Type B pancreatic cell (in vitro differentiated cells): Measurements from ENCODE around the gene KREMEN1. TPM values are rescaled to one million over a fixed set of nuclear protein-coding genes. Genes with fewer than 3 reads are reported as not detected.

Source experiments
- DNase-seq: peaks from one replicate; pipeline ENCODE4 v3.0.0; 2021; ENCODE audit warnings: mixed read lengths; ENCODE audit not compliant: unreplicated experiment; ENCODE audit errors: extremely low spot score
- H3K27ac Mint-ChIP-seq: 2 replicates; pipeline ENCODE4 v1.8.0; 2021; ENCODE audit warnings: mild to moderate bottlenecking, mixed read lengths
- H3K27me3 Mint-ChIP-seq: 2 replicates; pipeline ENCODE4 v1.8.0; 2021; ENCODE audit warnings: mixed read lengths
- H3K36me3 Mint-ChIP-seq: 2 replicates; pipeline ENCODE4 v1.8.0; 2021; ENCODE audit warnings: mixed read lengths
- H3K4me1 Mint-ChIP-seq: one replicate; pipeline ENCODE4 v1.8.0; 2021; ENCODE audit warnings: mixed read lengths; ENCODE audit not compliant: unreplicated experiment
- H3K4me3 Mint-ChIP-seq: 2 replicates; pipeline ENCODE4 v1.8.0; 2021; ENCODE audit warnings: mild to moderate bottlenecking, mixed read lengths
- H3K9me3 Mint-ChIP-seq: 2 replicates; pipeline ENCODE4 v1.8.0; 2021; ENCODE audit warnings: mixed read lengths
- CTCF ChIP-seq: fragments of 200-600 bp; sonication (generic); conservative IDR thresholded peaks from 2 replicates; pipeline ENCODE4 v1.5.0; 2021; ENCODE audit warnings: antibody characterized with exemption, mild to moderate bottlenecking
- total RNA-seq: library from RNA; stranded (reverse); gene quantifications from 2 replicates; pipeline ENCODE4 v1.2.1, GENCODE V29; 2021; ENCODE audit warnings: low replicate concordance

KREMEN1 gene
- total RNA-seq, 1 donor from 2014 or later: 26.2 TPM

- Mint-ChIP-seq H3K4me3 (no peak overlapping the region), H3K36me3 (peaks cover 6% of the 10 kb centered on the region), H3K4me1 (peaks cover 35% of the 10 kb centered on the region), H3K27me3 (no peaks in the 10 kb centered on the region), H3K9me3 (no peaks in the 10 kb centered on the region), H3K27ac (no peak overlapping the region)
- no peak for TF ChIP-seq CTCF
- DNase-seq: no peak
These were observed 77.9 kb downstream of the KREMEN1 start for GRCh38 chr22:29150701-29151100.

GRCh38 chr22:29151316-29151715 is 78.5 kb downstream of the KREMEN1 start:
- Mint-ChIP-seq H3K4me3 (no peak overlapping the region), H3K4me1 (peaks cover 40% of the 10 kb centered on the region), H3K27ac (no peak overlapping the region), H3K9me3 (no peaks in the 10 kb centered on the region), H3K27me3 (no peaks in the 10 kb centered on the region), H3K36me3 (peaks cover 6% of the 10 kb centered on the region)
- TF ChIP-seq CTCF: no peak
- no peak for DNase-seq

- Mint-ChIP-seq H3K4me1 (peaks cover 44% of the 10 kb centered on the region), H3K4me3 (no peak overlapping the region), H3K27ac (peak overlapping the region; percentile 5), H3K36me3 (peaks cover 6% of the 10 kb centered on the region), H3K27me3 (no peaks in the 10 kb centered on the region), H3K9me3 (no peaks in the 10 kb centered on the region)
- TF ChIP-seq CTCF: no peak
- DNase-seq: no peak
These were observed 79.5 kb downstream of the KREMEN1 start for GRCh38 chr22:29152045-29152953.

GRCh38 chr22:29152954-29153719 is 80.3 kb downstream of the KREMEN1 start:
- Mint-ChIP-seq H3K9me3 (no peaks in the 10 kb centered on the region), H3K4me3 (no peak overlapping the region), H3K36me3 (peaks cover under 1% of the 10 kb centered on the region), H3K27me3 (no peaks in the 10 kb centered on the region), H3K27ac (no peak overlapping the region), H3K4me1 (peaks cover 37% of the 10 kb centered on the region)
- DNase-seq: no peak
- no peak for TF ChIP-seq CTCF

GRCh38 chr22:29154364-29155048 is 81.7 kb downstream of the KREMEN1 start:
- DNase-seq: peak; percentile 90
- TF ChIP-seq CTCF: peak; percentile 97
- H3K27ac Mint-ChIP-seq: no peak overlapping the region
- peak overlapping the region; percentile 74 for H3K4me3 Mint-ChIP-seq
- H3K9me3 Mint-ChIP-seq: no peaks in the 10 kb centered on the region
- H3K4me1 Mint-ChIP-seq: peaks cover 37% of the 10 kb centered on the region
- H3K27me3 Mint-ChIP-seq: no peaks in the 10 kb centered on the region
- H3K36me3 Mint-ChIP-seq: no peaks in the 10 kb centered on the region
